Measurements from ENCODE around the gene OSBPL5.

The OSBPL5 gene

DNA sequence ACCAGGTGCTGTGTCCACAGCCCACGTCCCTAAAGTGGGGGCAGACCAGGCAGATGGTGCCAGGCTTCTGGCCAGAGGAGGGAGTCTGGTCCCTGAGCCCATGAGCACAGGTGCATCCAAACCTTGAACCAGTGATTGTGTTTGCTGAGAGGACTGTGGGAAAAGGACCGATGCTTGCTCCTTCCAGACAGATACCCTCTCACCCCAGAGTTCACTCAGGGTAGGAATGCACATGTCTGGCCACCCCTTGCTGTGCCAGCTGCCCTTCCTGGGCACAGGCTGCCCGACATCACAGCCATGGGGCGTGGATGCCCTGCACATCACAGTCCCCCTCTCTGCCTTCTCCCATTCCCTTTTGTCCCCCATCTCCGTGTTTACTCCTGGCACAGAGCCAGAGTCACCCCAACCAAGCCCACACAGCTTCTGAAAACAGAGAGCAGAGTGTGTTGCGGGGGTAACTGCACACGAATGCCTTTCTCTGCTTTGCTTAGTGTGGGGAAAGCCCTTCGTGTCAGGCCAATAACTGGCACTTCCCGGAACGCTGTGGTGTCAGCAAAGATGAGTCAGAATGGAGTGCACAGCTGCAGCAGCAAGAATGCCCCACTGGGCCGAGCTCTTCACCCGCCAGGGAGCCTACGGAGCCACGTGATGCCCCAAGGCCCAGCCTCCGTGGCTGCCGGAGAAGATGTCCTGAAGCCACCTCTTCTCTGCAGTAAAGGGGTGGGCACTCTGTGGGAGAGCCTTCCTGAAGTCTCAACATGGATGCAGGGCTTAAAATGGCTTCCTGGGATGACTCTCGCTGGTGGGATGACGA, 115.5 kb downstream of the OSBPL5 start (continued):
- peak; percentile 42; the same call in 1 of the 2 replicates for TF ChIP-seq ZNF2 (tag by site-specific recombination; IDR thresholded peaks at IDR 0.05)
- no peak for TF ChIP-seq MEIS1 (CRISPR knock-in tag; IDR thresholded peaks at IDR 0.05; ENCODE audit: borderline replicate concordance)
- TF ChIP-seq MYNN (tag by site-specific recombination; IDR thresholded peaks at IDR 0.05; ENCODE audit: borderline replicate concordance), result no peak
- TF ChIP-seq, protein P1, sequence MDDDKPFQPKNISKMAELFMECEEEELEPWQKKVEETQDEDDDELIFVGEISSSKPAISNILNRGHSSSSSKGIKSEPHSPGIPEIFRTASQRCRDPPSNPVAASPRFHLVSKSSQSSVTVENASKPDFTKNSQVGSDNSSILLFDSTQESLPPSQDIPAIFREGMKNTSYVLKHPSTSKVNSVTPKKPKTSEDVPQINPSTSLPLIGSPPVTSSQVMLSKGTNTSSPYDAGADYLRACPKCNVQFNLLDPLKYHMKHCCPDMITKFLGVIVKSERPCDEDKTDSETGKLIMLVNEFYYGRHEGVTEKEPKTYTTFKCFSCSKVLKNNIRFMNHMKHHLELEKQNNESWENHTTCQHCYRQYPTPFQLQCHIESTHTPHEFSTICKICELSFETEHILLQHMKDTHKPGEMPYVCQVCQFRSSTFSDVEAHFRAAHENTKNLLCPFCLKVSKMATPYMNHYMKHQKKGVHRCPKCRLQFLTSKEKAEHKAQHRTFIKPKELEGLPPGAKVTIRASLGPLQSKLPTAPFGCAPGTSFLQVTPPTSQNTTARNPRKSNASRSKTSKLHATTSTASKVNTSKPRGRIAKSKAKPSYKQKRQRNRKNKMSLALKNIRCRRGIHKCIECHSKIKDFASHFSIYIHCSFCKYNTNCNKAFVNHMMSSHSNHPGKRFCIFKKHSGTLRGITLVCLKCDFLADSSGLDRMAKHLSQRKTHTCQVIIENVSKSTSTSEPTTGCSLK (tag by site-specific recombination; IDR thresholded peaks at IDR 0.05), result no peak
- no peak for TF ChIP-seq HOXC10 (CRISPR knock-in tag; IDR thresholded peaks at IDR 0.05)
- no peak for TF ChIP-seq SALL2 (tag by site-specific recombination; IDR thresholded peaks at IDR 0.05; ENCODE audit: borderline replicate concordance)
- TF ChIP-seq ZNF571 (tag by site-specific recombination; IDR thresholded peaks at IDR 0.05), result no peak
- no peak for TF ChIP-seq ZNF768 (tag by site-specific recombination; IDR thresholded peaks at IDR 0.05)
- TF ChIP-seq, protein P2, sequence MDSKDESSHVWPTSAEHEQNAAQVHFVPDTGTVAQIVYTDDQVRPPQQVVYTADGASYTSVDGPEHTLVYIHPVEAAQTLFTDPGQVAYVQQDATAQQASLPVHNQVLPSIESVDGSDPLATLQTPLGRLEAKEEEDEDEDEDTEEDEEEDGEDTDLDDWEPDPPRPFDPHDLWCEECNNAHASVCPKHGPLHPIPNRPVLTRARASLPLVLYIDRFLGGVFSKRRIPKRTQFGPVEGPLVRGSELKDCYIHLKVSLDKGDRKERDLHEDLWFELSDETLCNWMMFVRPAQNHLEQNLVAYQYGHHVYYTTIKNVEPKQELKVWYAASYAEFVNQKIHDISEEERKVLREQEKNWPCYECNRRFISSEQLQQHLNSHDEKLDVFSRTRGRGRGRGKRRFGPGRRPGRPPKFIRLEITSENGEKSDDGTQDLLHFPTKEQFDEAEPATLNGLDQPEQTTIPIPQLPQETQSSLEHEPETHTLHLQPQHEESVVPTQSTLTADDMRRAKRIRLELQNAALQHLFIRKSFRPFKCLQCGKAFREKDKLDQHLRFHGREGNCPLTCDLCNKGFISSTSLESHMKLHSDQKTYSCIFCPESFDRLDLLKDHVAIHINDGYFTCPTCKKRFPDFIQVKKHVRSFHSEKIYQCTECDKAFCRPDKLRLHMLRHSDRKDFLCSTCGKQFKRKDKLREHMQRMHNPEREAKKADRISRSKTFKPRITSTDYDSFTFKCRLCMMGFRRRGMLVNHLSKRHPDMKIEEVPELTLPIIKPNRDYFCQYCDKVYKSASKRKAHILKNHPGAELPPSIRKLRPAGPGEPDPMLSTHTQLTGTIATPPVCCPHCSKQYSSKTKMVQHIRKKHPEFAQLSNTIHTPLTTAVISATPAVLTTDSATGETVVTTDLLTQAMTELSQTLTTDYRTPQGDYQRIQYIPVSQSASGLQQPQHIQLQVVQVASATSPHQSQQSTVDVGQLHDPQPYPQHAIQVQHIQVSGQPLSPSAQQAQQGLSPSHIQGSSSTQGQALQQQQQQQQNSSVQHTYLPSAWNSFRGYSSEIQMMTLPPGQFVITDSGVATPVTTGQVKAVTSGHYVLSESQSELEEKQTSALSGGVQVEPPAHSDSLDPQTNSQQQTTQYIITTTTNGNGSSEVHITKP (tag by site-specific recombination; IDR thresholded peaks at IDR 0.05), result no peak
- no peak for TF ChIP-seq TCF7L2 (IDR thresholded peaks at IDR 0.05; ENCODE audit: borderline replicate concordance, low read depth, low read length)
- TF ChIP-seq, protein P3, sequence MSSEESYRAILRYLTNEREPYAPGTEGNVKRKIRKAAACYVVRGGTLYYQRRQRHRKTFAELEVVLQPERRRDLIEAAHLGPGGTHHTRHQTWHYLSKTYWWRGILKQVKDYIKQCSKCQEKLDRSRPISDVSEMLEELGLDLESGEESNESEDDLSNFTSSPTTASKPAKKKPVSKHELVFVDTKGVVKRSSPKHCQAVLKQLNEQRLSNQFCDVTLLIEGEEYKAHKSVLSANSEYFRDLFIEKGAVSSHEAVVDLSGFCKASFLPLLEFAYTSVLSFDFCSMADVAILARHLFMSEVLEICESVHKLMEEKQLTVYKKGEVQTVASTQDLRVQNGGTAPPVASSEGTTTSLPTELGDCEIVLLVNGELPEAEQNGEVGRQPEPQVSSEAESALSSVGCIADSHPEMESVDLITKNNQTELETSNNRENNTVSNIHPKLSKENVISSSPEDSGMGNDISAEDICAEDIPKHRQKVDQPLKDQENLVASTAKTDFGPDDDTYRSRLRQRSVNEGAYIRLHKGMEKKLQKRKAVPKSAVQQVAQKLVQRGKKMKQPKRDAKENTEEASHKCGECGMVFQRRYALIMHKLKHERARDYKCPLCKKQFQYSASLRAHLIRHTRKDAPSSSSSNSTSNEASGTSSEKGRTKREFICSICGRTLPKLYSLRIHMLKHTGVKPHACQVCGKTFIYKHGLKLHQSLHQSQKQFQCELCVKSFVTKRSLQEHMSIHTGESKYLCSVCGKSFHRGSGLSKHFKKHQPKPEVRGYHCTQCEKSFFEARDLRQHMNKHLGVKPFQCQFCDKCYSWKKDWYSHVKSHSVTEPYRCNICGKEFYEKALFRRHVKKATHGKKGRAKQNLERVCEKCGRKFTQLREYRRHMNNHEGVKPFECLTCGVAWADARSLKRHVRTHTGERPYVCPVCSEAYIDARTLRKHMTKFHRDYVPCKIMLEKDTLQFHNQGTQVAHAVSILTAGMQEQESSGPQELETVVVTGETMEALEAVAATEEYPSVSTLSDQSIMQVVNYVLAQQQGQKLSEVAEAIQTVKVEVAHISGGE (tag by site-specific recombination; conservative IDR thresholded peaks at IDR 0.05; ENCODE audit: low read depth), result no peak
- TF ChIP-seq ZBTB8A (tag by site-specific recombination; IDR thresholded peaks at IDR 0.05), result peak; percentile 50
- TF ChIP-seq ZNF175 (tag by site-specific recombination; IDR thresholded peaks at IDR 0.05), result no peak
- no peak for TF ChIP-seq RBAK (tag by site-specific recombination; IDR thresholded peaks at IDR 0.05)
- TF ChIP-seq ZNF404 (tag by site-specific recombination; IDR thresholded peaks at IDR 0.05), result no peak
- peak; percentile 82 for TF ChIP-seq ZNF660 (tag by site-specific recombination; IDR thresholded peaks at IDR 0.05)
- TF ChIP-seq KLF8 (tag by site-specific recombination; IDR thresholded peaks at IDR 0.05), result no peak
- no peak for TF ChIP-seq SETDB1 (IDR thresholded peaks at IDR 0.05; ENCODE audit: insufficient read length, low read length)
- TF ChIP-seq ZNF394 (tag by site-specific recombination; IDR thresholded peaks at IDR 0.05; ENCODE audit: borderline replicate concordance), result no peak; the same call in 1 of the 2 replicates
- TF ChIP-seq ZNF311 (tag by site-specific recombination; IDR thresholded peaks at IDR 0.05; ENCODE audit: borderline replicate concordance), result no peak
- no peak for TF ChIP-seq ZNF501 (tag by site-specific recombination; IDR thresholded peaks at IDR 0.05)
- TF ChIP-seq, protein P4, sequence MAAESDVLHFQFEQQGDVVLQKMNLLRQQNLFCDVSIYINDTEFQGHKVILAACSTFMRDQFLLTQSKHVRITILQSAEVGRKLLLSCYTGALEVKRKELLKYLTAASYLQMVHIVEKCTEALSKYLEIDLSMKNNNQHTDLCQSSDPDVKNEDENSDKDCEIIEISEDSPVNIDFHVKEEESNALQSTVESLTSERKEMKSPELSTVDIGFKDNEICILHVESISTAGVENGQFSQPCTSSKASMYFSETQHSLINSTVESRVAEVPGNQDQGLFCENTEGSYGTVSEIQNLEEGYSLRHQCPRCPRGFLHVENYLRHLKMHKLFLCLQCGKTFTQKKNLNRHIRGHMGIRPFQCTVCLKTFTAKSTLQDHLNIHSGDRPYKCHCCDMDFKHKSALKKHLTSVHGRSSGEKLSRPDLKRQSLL (tag by site-specific recombination; IDR thresholded peaks at IDR 0.05), result no peak
- TF ChIP-seq SCRT2 (tag by site-specific recombination; IDR thresholded peaks at IDR 0.05), result no peak
- TF ChIP-seq, protein P5, sequence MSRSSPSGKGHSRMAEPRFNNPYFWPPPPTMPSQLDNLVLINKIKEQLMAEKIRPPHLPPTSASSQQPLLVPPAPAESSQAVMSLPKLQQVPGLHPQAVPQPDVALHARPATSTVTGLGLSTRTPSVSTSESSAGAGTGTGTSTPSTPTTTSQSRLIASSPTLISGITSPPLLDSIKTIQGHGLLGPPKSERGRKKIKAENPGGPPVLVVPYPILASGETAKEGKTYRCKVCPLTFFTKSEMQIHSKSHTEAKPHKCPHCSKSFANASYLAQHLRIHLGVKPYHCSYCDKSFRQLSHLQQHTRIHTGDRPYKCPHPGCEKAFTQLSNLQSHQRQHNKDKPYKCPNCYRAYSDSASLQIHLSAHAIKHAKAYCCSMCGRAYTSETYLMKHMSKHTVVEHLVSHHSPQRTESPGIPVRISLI (tag by site-specific recombination; IDR thresholded peaks at IDR 0.05), result no peak
- TF ChIP-seq ZNF843 (tag by site-specific recombination; IDR thresholded peaks at IDR 0.05), result no peak
- no peak for TF ChIP-seq MZF1 (tag by site-specific recombination; IDR thresholded peaks at IDR 0.05; ENCODE audit: borderline replicate concordance)
- TF ChIP-seq ZNF629 (tag by site-specific recombination; IDR thresholded peaks at IDR 0.05), result peak; percentile 57; the same call in 1 of the 2 replicates
- TF ChIP-seq ZNF776 (tag by site-specific recombination; IDR thresholded peaks at IDR 0.05; ENCODE audit: borderline replicate concordance), result no peak

Data from HEK293 (cell line).